DOHH2 (cell line): Measurements from ENCODE around the gene KIR3DL3.
"Not testable (repeated sequence)": the region's sequence is repeated elsewhere in the genome, so short reads cannot be mapped to it uniquely, and the experiment has no call there.

ENCODE experiments used
- H3F3A ChIP-seq: fragments of 200-600 bp; sonication (generic), shearing (Covaris generic); 2 replicates; pipeline ENCODE4 v1.6.0; 2016; ENCODE audit warnings: antibody characterized with exemption, mild to moderate bottlenecking; ENCODE audit not compliant: control insufficient read depth, insufficient read depth
- H3K27ac ChIP-seq: fragments of 200-600 bp; sonication (generic); 2 replicates; pipeline ENCODE4 v1.5.1; 2014; ENCODE audit warnings: low read depth, mild to moderate bottlenecking, low read length, moderate library complexity
- H3K27me3 ChIP-seq: fragments of 200-600 bp; sonication (generic); 2 replicates; pipeline ENCODE4 v1.6.1; 2014; ENCODE audit warnings: mild to moderate bottlenecking, low read length, mixed read lengths; ENCODE audit not compliant: control insufficient read depth
- H3K36me3 ChIP-seq: fragments of 200-600 bp; sonication (generic); 2 replicates; pipeline ENCODE4 v1.6.1; 2014; ENCODE audit warnings: mild to moderate bottlenecking, low read length, moderate library complexity, mixed read lengths; ENCODE audit not compliant: control insufficient read depth
- H3K4me1 ChIP-seq: fragments of 200-600 bp; sonication (generic); 2 replicates; pipeline ENCODE4 v1.6.1; 2014; ENCODE audit warnings: mild to moderate bottlenecking, low read length, mixed read lengths; ENCODE audit not compliant: control insufficient read depth
- H3K4me2 ChIP-seq: fragments of 200-600 bp; sonication (generic); 2 replicates; pipeline ENCODE4 v1.6.0; 2014; ENCODE audit warnings: mild to moderate bottlenecking, low read length, moderate library complexity
- H3K4me3 ChIP-seq: fragments of 200-600 bp; sonication (generic); 2 replicates; pipeline ENCODE4 v1.5.1; 2014; ENCODE audit warnings: mild to moderate bottlenecking, low read length, mixed read lengths
- H3K79me2 ChIP-seq: fragments of 200-600 bp; sonication (generic); 2 replicates; pipeline ENCODE4 v1.6.1; 2014; ENCODE audit warnings: mild to moderate bottlenecking, low read length, mixed read lengths; ENCODE audit not compliant: control insufficient read depth
- H3K9me2 ChIP-seq: fragments of 200-600 bp; sonication (generic); replicated peaks from 2 replicates; pipeline ENCODE4 v1.6.1; 2014; ENCODE audit warnings: mild to moderate bottlenecking, low read length, mixed read lengths; ENCODE audit not compliant: control insufficient read depth
- H3K9me3 ChIP-seq: fragments of 200-600 bp; sonication (generic); 2 replicates; pipeline ENCODE4 v1.6.1; 2014; ENCODE audit warnings: antibody characterized with exemption, low read length, mixed read lengths; ENCODE audit not compliant: control insufficient read depth, insufficient read depth
- H4K20me1 ChIP-seq: fragments of 200-600 bp; sonication (generic); 2 replicates; pipeline ENCODE4 v1.6.0; 2014; ENCODE audit warnings: low read depth, mild to moderate bottlenecking, antibody characterized with exemption, low read length, moderate library complexity; ENCODE audit not compliant: control insufficient read depth, insufficient read depth

KIR3DL3 gene

DNA sequence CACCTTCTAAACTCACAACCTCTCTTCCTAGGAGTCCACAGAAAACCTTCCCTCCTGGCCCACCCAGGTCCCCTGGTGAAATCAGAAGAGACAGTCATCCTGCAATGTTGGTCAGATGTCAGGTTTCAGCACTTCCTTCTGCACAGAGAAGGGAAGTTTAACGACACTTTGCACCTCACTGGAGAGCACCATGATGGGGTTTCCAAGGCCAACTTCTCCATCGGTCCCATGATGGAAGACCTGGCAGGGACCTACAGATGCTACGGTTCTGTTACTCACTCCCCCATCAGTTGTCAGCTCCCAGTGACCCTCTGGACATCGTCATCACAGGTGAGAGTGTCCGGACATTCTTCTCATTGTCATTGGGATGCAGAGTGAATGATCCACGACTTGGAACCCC is 34.3 kb downstream of the KIR3DL3 start:
- H3K4me1 ChIP-seq, H3K4me3 ChIP-seq, H3K4me2 ChIP-seq, H3K27ac ChIP-seq, H3F3A ChIP-seq, H3K9me3 ChIP-seq, H4K20me1 ChIP-seq, H3K36me3 ChIP-seq, H3K79me2 ChIP-seq, H3K27me3 ChIP-seq, H3K9me2 ChIP-seq: not testable (repeated sequence)

DNA sequence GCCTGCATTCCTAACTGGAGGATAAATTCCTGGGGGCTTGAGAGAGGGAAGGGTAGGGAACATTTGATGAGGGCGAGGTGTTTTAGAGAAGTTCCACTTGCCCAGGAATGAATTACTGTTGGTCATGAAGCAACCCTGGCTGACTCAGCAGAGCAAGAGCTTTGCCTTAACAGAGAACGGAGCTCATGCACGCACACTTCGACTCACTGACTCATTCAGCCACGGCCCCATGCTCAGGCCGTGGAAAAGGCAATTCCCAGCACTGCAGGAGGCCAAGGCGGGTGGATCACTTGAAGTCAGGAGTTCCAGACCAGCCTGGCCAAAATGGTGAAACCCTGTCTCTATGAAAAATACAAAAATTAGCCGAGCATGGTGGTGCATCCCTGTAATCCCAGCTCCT is 40.0 kb downstream of the KIR3DL3 start:
- H3K9me3 ChIP-seq, H3K27me3 ChIP-seq, H3K27ac ChIP-seq, H3K79me2 ChIP-seq, H3K4me3 ChIP-seq, H3K36me3 ChIP-seq, H3K4me2 ChIP-seq, H3K4me1 ChIP-seq, H3K9me2 ChIP-seq, H3F3A ChIP-seq, H4K20me1 ChIP-seq: not testable (repeated sequence)

DNA sequence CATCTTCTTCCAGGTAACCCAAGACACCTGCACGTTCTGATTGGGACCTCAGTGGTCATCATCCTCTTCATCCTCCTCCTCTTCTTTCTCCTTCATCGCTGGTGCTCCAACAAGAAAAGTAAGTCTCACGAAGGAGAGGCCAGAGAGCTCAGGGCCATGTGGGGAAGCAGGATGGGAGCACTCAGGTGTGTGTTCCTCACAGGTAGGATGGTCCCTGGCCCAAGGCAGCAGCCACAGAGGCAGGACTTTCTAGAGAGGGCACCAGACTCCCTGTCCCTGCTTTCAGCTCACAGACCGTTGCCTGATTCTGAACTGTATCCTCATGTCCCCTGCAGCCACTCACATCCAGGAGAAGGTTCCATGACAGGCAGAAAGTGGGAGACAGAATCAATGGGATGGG is 42.2 kb downstream of the KIR3DL3 start:
- not testable (repeated sequence) for H3K36me3 ChIP-seq, H4K20me1 ChIP-seq, H3K27ac ChIP-seq, H3K4me1 ChIP-seq, H3K79me2 ChIP-seq, H3K4me2 ChIP-seq, H3K4me3 ChIP-seq, H3K9me2 ChIP-seq, H3F3A ChIP-seq, H3K27me3 ChIP-seq, H3K9me3 ChIP-seq

DNA sequence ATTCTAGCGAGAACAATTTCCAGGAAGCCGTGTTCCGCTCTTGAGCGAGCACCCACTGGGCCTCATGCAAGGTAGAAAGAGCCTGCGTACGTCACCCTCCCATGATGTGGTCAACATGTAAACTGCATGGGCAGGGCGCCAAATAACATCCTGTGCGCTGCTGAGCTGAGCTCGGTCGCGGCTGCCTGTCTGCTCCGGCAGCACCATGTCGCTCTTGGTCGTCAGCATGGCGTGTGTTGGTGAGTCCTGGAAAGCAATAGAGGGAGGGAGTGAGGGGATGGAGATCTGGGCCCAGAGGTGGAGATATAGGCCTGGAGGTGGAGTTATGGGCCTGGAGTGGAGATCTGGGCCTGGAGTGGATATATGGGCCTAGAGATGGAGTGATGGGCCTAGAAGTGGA is 45.4 kb downstream of the KIR3DL3 start, which contains the start of gene KIR2DL1:
Gene KIR2DL1, plus strand, starts transcription at position 148 of the 400 bp plus-strand sequence. Its CDS starts 58 bp downstream, at position 206.
- not testable (repeated sequence) for H3K9me3 ChIP-seq, H3K4me3 ChIP-seq, H3K9me2 ChIP-seq, H3F3A ChIP-seq, H3K4me1 ChIP-seq, H3K27ac ChIP-seq, H3K36me3 ChIP-seq, H3K79me2 ChIP-seq, H3K4me2 ChIP-seq, H3K27me3 ChIP-seq, H4K20me1 ChIP-seq

DNA sequence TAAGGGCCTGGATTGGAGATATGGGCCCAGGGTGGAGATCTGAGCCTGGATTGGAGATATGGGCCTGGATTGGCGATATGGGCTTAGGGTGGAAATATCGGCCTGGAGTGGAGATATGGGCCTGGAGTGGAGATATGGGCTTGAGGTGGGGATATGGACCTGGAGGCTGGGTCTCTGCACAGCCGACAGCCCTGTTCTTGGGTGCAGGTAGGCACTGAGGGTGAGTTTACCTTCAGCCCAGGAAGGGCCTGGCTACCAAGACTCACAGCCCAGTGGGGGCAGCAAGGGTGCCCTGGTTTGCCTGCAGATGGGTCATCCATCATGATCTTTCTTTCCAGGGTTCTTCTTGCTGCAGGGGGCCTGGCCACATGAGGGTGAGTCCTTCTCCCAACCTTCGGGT is 46.3 kb downstream of the KIR3DL3 start:
- H3K9me3 ChIP-seq, H4K20me1 ChIP-seq, H3K4me1 ChIP-seq, H3K79me2 ChIP-seq, H3K4me3 ChIP-seq, H3K27ac ChIP-seq, H3K4me2 ChIP-seq, H3K36me3 ChIP-seq, H3K9me2 ChIP-seq, H3F3A ChIP-seq, H3K27me3 ChIP-seq: not testable (repeated sequence)

DNA sequence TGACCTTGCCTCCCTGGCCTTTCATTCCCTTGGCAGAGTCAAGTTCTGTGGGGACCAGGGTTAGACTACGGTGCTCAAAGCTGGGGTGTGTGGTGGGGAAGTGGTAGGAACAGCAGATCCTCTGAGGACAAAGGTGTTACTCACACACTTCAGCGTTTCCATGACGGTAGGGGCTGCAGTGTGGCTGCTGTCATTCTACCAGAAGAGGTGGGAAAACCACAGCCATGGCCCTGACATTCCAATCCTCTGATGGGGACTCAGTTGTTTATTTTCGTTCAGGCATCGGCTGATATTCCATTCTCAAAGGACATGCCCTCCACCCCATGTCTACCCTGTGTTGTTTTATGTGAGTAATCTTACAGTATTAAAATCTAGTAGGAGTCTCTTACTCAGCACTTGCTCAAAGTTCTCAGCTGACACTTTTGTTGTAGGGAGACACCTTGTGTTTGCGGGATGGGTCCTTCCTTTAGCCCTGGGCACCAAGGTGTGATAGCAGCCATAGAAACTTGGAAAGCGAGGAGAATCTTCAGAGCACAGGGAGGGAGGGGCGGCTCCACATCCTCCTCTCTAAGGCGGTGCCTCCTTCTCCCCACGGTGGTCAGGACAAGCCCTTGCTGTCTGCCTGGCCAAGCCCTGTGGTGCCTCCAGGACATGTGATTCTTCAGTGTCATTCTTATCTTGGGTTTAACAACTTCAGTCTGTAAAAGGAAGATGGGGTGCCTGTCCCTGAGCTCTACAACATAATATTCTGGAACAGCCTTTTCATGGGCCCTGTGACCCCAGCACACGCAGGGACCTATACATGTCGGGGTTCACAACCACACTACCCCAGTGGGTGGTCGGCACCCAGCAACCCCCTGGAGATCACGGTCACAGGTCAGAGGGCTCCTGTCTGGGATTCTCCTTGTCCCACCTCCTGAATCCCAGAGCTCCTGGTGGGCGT is 47.0 kb downstream of the KIR3DL3 start:
- not testable (repeated sequence) for H3K4me2 ChIP-seq, H3F3A ChIP-seq, H3K79me2 ChIP-seq, H3K27me3 ChIP-seq, H3K4me3 ChIP-seq, H3K9me3 ChIP-seq, H3K27ac ChIP-seq, H4K20me1 ChIP-seq, H3K9me2 ChIP-seq, H3K36me3 ChIP-seq, H3K4me1 ChIP-seq

DNA sequence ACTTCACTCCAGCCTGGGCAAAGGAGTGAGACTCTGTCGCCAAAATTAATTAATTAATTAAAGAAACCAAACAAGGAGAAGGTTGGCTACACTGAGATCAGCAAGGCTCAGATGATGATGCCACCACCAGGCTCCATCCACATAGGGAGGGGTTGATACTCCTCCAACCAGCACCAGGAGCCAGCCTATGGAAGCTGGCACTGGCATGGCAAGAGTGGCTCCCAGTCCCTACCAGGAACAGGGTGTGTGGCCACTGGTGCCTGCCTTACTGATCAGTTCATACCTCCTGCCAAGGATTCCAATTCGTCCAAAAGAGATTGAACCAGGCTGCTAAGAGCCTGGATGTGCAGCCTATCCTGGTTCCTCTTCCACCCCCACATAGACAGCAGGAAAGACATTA is 48.4 kb downstream of the KIR3DL3 start:
- not testable (repeated sequence) for H3F3A ChIP-seq, H3K9me2 ChIP-seq, H3K9me3 ChIP-seq, H3K27me3 ChIP-seq, H3K36me3 ChIP-seq, H3K4me2 ChIP-seq, H3K27ac ChIP-seq, H3K4me3 ChIP-seq, H4K20me1 ChIP-seq, H3K4me1 ChIP-seq, H3K79me2 ChIP-seq

DNA sequence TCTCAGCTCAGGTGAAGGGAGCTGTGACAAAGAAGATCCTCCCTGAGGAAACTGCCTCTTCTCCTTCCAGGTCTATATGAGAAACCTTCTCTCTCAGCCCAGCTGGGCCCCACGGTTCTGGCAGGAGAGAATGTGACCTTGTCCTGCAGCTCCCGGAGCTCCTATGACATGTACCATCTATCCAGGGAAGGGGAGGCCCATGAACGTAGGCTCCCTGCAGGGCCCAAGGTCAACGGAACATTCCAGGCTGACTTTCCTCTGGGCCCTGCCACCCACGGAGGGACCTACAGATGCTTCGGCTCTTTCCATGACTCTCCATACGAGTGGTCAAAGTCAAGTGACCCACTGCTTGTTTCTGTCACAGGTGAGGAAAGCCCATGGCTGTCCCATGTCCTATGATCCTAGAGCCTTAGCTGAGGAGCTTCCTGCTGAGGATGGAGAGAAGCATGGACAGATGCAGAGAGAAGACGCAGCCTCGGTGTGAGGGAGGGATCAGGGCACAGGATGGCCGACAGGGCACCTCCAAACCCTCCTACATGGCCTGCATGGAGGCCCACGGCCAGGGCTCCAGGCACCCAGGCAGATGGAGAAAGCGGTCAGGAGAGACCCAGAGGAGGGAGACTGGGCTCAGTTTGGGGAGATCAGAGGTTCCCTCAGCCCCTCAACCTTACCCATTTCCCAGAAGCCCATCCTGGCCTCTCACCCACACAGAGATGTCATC is 51.0 kb downstream of the KIR3DL3 start:
- H3F3A ChIP-seq, H3K4me1 ChIP-seq, H3K9me2 ChIP-seq, H3K27me3 ChIP-seq, H3K27ac ChIP-seq, H3K79me2 ChIP-seq, H3K4me2 ChIP-seq, H3K36me3 ChIP-seq, H3K9me3 ChIP-seq, H4K20me1 ChIP-seq, H3K4me3 ChIP-seq: not testable (repeated sequence)
